ENCODE data around the gene MGMT. TPM values are rescaled to one million over a fixed set of nuclear protein-coding genes. Genes with fewer than 3 reads are reported as not detected.

MGMT gene
- total and polyA plus RNA-seq, 2 donors (not counting 3 experiments of a cell fraction or from before 2014, with no cell fraction given), result 15.0 to 15.2 TPM

DNA sequence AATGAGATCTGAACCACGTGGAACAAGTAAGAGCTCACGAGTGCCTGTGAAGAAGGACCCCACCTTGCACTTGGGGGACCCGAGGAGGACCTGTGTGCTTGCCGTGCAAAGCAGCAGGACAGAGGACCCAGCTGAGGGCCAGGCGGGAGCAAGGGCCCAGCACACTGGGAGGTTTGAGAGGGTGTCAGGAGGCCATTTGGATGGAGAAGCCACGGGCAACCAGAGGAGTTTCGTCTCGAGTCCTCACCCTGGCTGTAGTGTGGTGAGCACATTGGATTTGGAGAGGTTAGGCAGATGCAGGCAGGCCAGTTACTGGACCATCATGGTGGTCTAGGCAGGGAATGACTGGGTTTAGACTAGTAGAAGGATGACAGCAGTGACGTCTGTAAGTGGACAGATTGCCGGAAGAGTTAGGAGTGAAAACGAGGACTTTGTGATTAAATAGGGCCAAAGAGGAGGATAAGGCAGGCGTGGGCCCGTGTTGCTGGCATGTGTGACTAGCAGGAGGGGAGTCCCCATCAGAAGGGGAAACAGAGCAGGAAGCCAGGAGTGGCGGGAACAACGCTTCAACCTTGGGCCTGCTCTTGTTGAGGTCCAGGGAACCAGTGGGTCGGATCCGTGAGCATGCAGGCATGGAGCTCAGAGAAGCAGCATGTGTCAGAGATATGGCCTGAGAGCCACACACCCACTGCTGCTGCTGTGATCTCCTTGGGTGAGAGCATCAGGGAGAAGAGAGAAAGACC is 208.2 kb downstream of the MGMT start:
- H3K9ac ChIP-seq (replicated peaks; ENCODE audit: extremely low read depth, insufficient read depth, low read length), result no peak overlapping the region
- BruUV-seq (replicated peaks), result no TSS peak
- no peaks in the 10 kb centered on the region for H3K36me3 ChIP-seq (ENCODE audit: control insufficient read depth in 2 of 2, extremely low read depth in 1 of 2, insufficient read depth in 2 of 2, low read length in 2 of 2)
- dilution Hi-C loops (cut with MboI; ENCODE audit: extremely low pct_ligation_motif_present, low sequenced_read_pairs) (no loop called here), intact Hi-C loops (cut with micrococcal nuclease) (no loop called here)
- no peaks in the 10 kb centered on the region for H3K79me2 ChIP-seq (ENCODE audit: control insufficient read depth, insufficient read depth, low read length)
- no peaks in the 10 kb centered on the region for H3K27me3 ChIP-seq (ENCODE audit: control insufficient read depth in 2 of 2, insufficient read depth in 2 of 2, low read length in 2 of 2)
- H3K27ac ChIP-seq (ENCODE audit: insufficient read depth, low read depth, low read length), result no peak overlapping the region
- POLR2A ChIA-PET, result no interaction called here
- no peaks in the 10 kb centered on the region for H3K4me1 ChIP-seq (ENCODE audit: control insufficient read depth, extremely low read depth, insufficient read depth, low read length)
- no peak overlapping the region for H3K4me3 ChIP-seq (replicated peaks in 1 of 3; ENCODE audit: insufficient read depth in 1 of 3, low read depth in 1 of 3, low read length in 3 of 3)
- H4K20me1 ChIP-seq (replicated peaks; ENCODE audit: control insufficient read depth, extremely low read depth, insufficient read depth, low read length), result no peaks in the 10 kb centered on the region
- H3K4me2 ChIP-seq (ENCODE audit: insufficient read depth, low read length), result no peak overlapping the region
- CTCF ChIA-PET, result no interaction called here
- no peaks in the 10 kb centered on the region for H3K9me3 ChIP-seq (replicated peaks; ENCODE audit: control insufficient read depth, insufficient read depth, low read length)
- FAIRE-seq (no peak), DNase-seq (ENCODE audit: low read depth, low spot score) (no peak)
- TF ChIP-seq JUN (IDR thresholded peaks at IDR 0.05; ENCODE audit: borderline replicate concordance, insufficient read depth, insufficient read length, low read depth), result no peak
- no peak for TF ChIP-seq FOS (IDR thresholded peaks at IDR 0.05; ENCODE audit: borderline replicate concordance, insufficient read depth, low read length)
- TF ChIP-seq POLR2A (IDR thresholded peaks at IDR 0.05; ENCODE audit: low read depth, low read length), result no peak
- TF ChIP-seq MYC (IDR thresholded peaks at IDR 0.05; ENCODE audit: low read depth, low read length), result no peak
- TF ChIP-seq, protein P1, sequence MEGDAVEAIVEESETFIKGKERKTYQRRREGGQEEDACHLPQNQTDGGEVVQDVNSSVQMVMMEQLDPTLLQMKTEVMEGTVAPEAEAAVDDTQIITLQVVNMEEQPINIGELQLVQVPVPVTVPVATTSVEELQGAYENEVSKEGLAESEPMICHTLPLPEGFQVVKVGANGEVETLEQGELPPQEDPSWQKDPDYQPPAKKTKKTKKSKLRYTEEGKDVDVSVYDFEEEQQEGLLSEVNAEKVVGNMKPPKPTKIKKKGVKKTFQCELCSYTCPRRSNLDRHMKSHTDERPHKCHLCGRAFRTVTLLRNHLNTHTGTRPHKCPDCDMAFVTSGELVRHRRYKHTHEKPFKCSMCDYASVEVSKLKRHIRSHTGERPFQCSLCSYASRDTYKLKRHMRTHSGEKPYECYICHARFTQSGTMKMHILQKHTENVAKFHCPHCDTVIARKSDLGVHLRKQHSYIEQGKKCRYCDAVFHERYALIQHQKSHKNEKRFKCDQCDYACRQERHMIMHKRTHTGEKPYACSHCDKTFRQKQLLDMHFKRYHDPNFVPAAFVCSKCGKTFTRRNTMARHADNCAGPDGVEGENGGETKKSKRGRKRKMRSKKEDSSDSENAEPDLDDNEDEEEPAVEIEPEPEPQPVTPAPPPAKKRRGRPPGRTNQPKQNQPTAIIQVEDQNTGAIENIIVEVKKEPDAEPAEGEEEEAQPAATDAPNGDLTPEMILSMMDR (IDR thresholded peaks at IDR 0.05; ENCODE audit: extremely low read depth in 1 of 2, insufficient read depth in 1 of 2, low read depth in 1 of 2, low read length in 2 of 2), result no peak
- TF ChIP-seq, protein P2, sequence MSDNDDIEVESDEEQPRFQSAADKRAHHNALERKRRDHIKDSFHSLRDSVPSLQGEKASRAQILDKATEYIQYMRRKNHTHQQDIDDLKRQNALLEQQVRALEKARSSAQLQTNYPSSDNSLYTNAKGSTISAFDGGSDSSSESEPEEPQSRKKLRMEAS (IDR thresholded peaks at IDR 0.05; ENCODE audit: insufficient read depth, insufficient read length), result no peak
- no peak for TF ChIP-seq EZH2 (IDR thresholded peaks at IDR 0.05; ENCODE audit: borderline replicate concordance, low read depth, low read length, severe bottlenecking)
- no peak for TF ChIP-seq POLR2AphosphoS5 (IDR thresholded peaks at IDR 0.05; ENCODE audit: insufficient read depth, low read depth, low read length)
- no peak for TF ChIP-seq GATA2 (IDR thresholded peaks at IDR 0.05; ENCODE audit: insufficient read depth, insufficient read length, low read depth, low read length)
- no peak overlapping the region for H2AFZ ChIP-seq (ENCODE audit: low read depth, low read length)
- no peaks in the 10 kb centered on the region for H3K9me1 ChIP-seq (replicated peaks; ENCODE audit: control insufficient read depth, extremely low read depth, insufficient read depth, low read length)
